NB4 (cell line): ENCODE measurements around the gene SLC15A4.

Experiments
- MYC ChIP-seq: IDR thresholded peaks from 2 replicates; pipeline ENCODE4 v1.6.1; 2011; ENCODE audit warnings: low read depth, low read length
- TF ChIP-seq, protein P1 (sequence below): IDR thresholded peaks from one replicate; pipeline ENCODE4 v1.5.1; 2012; ENCODE audit warnings: low read depth, low read length

DNA sequence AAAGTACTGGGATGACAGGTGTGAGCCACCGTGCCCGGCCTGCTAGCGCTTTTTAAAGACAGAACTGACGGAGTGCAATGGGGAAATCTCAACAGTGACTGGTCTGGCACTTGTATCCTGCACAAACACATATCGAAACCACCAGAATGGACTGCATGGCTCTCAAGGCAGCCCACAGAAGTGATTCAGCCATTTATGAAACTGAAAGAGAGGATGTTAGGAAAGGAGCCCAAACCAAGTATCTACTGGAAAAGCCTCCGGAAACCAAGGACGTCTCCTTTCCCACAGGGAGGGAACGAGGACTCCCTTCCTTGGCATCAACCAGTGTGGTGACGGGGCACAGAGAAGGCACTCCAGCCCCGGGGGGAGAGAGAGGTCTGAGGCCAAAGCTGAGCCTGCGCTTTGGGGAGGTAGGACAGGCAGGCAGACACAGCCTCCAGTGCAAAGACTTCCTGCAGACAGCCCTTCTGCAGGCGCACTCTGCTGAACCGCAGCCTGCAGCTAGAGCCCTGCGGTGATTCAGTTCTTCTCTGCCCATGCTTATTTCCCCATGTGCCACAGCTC, 16.5 kb downstream of the SLC15A4 start:
- TF ChIP-seq, protein P1, sequence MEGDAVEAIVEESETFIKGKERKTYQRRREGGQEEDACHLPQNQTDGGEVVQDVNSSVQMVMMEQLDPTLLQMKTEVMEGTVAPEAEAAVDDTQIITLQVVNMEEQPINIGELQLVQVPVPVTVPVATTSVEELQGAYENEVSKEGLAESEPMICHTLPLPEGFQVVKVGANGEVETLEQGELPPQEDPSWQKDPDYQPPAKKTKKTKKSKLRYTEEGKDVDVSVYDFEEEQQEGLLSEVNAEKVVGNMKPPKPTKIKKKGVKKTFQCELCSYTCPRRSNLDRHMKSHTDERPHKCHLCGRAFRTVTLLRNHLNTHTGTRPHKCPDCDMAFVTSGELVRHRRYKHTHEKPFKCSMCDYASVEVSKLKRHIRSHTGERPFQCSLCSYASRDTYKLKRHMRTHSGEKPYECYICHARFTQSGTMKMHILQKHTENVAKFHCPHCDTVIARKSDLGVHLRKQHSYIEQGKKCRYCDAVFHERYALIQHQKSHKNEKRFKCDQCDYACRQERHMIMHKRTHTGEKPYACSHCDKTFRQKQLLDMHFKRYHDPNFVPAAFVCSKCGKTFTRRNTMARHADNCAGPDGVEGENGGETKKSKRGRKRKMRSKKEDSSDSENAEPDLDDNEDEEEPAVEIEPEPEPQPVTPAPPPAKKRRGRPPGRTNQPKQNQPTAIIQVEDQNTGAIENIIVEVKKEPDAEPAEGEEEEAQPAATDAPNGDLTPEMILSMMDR: no peak
- TF ChIP-seq MYC: no peak
